Activated naive CD4-positive, alpha-beta T cell treated with anti-CD3 and anti-CD28 coated beads, Interleukin-2, amount 50 U/mL, for 72 hours (primary cell): ENCODE data around the gene USP22. TPM values are rescaled to one million over a fixed set of nuclear protein-coding genes. Genes with fewer than 3 reads are reported as not detected.
A peak's percentile ranks its signal among the peaks of the same experiment; 100 is the strongest.
"Not testable (repeated sequence)": the region's sequence is repeated elsewhere in the genome, so short reads cannot be mapped to it uniquely, and the experiment has no call there.

ENCODE experiments used
- ATAC-seq, 2 donors: fragments of 150-1000 bp; cut with Tn5 transposase; 2 replicates each; pipeline ENCODE4 v1.10.0; 2021; ENCODE audit warnings: mild to moderate bottlenecking in 2 of 2, moderate library complexity in 2 of 2
- DNase-seq, 2 donors: peaks; one replicate each; pipeline ENCODE4 v3.0.0; 2021 to 2022; ENCODE audit warnings: low spot score in 2 of 2
- H3K27ac Mint-ChIP-seq, 2 donors: one replicate each; pipeline ENCODE4 v1.8.0; 2022; ENCODE audit warnings: mild to moderate bottlenecking in 2 of 2, mixed read lengths in 2 of 2
- H3K36me3 Mint-ChIP-seq, 2 donors: one replicate each; pipeline ENCODE4 v1.8.0; 2022; ENCODE audit warnings: mixed read lengths in 2 of 2
- H3K9me3 Mint-ChIP-seq, 2 donors: one replicate each; pipeline ENCODE4 v1.8.0; 2022; ENCODE audit warnings: mixed read lengths in 2 of 2
- total RNA-seq, 2 donors: library from RNA; stranded (reverse); gene quantifications; one replicate each; pipeline ENCODE4 v1.2.3, GENCODE V29; 2022

Gene USP22
- total RNA-seq, 2 donors from 2014 or later, result 146 to 180 TPM

DNA sequence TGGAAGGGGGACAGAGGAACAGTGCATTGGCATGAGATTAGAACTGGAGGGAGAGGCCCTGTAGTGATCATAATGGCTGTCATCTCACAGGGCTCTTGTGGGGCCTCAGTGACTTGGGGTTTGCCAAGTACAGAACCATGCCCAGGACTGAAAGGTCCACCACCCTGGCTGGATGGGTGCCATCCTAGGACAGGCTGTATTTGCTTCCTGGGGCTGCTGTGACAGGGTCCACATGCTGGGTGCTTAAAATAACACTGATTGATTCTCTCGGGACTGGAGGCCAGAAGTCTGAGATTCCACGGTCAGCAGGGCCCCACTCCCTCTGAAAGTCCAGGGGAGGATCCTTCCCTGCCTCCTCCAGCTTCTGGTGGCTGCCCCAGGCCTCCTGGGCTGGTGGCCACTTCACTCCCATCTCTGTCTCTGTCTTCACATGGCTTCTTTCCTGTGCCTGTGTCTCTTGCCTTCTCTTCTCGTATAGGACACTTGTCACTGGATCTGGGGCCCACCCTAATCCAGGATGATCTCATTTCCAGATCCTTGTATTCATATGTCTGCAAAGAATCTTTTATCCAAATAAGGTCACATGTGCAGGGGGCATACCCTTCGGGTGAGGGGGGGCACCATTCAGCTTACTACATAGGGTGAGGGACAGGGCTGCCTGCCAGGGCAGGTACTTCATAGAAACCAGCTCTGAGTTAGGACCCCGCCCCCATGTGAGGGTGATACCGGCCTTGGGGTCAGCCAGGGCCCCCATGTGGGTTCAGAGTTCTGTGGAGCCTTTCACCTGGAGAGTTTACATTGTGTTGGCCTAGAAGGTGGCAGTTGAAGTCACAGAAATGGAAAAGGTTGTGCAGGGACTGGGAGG is 52.6 kb downstream of the USP22 start:
- H3K36me3 Mint-ChIP-seq, result no peaks in the 10 kb centered on the region
- no peaks in the 10 kb centered on the region for H3K9me3 Mint-ChIP-seq
- DNase-seq, result peak in 1 of 2 donors; percentile 51
- peak overlapping the region in 1 of 2 donors; percentile 57 for H3K27ac Mint-ChIP-seq
- ATAC-seq, result no peak

- H3K27ac Mint-ChIP-seq, result peak overlapping the region in 1 of 2 donors; percentile 30
- ATAC-seq, result no peak
Observed at GRCh38 chr17:20989481-20989880, 53.3 kb downstream of the USP22 start.

GRCh38 chr17:20988896-20989295 is 53.9 kb downstream of the USP22 start:
- Mint-ChIP-seq H3K27ac (peak overlapping the region; percentile 30 to 36), H3K36me3 (no peaks in the 10 kb centered on the region), H3K9me3 (no peaks in the 10 kb centered on the region)
- no peak for DNase-seq
- no peak for ATAC-seq

More at GRCh38 chr17:20989481-20989880, 53.3 kb downstream of the USP22 start:
- no peak for DNase-seq
- H3K9me3 Mint-ChIP-seq, result no peaks in the 10 kb centered on the region
- H3K36me3 Mint-ChIP-seq, result no peaks in the 10 kb centered on the region

GRCh38 chr17:20988001-20988636 is 54.7 kb downstream of the USP22 start:
- H3K36me3 Mint-ChIP-seq, result no peaks in the 10 kb centered on the region
- no peak overlapping the region for H3K27ac Mint-ChIP-seq
- no peaks in the 10 kb centered on the region for H3K9me3 Mint-ChIP-seq
- ATAC-seq (no peak), DNase-seq (no peak)

DNA sequence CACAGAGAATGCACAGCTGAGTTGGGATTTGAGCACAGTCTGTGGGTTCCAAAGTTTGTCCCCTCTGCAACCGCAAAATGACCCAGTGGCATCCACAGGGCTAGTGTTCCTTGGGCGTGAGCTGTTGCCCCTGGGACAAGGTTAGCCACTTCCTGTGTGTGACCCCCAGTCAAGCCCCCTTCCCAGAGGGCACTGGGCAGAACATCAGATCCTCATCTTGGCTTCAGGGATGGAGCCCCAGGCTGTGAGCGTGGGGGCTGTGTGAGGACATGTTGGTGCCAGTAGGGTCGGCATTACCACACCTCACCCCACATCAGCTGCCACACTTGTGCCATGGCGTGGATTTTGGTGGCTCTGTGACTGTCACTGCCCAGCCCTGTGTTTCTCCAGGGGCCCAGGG is 55.3 kb downstream of the USP22 start:
- ATAC-seq (no peak), DNase-seq (no peak)
- Mint-ChIP-seq H3K9me3 (no peaks in the 10 kb centered on the region), H3K27ac (no peak overlapping the region), H3K36me3 (no peaks in the 10 kb centered on the region)

- H3K27ac Mint-ChIP-seq, result no peak overlapping the region
- ATAC-seq, result no peak
- H3K36me3 Mint-ChIP-seq, result no peaks in the 10 kb centered on the region
- no peak for DNase-seq
- no peaks in the 10 kb centered on the region for H3K9me3 Mint-ChIP-seq
Observed at GRCh38 chr17:20986767-20987510, 55.9 kb downstream of the USP22 start.

GRCh38 chr17:20983359-20983637 is 59.5 kb downstream of the USP22 start:
- H3K9me3 Mint-ChIP-seq, result no peaks in the 10 kb centered on the region
- H3K36me3 Mint-ChIP-seq, result no peaks in the 10 kb centered on the region
- DNase-seq (no peak), ATAC-seq (peak in 1 of 2 donors; percentile 13)
- H3K27ac Mint-ChIP-seq, result no peak overlapping the region

DNA sequence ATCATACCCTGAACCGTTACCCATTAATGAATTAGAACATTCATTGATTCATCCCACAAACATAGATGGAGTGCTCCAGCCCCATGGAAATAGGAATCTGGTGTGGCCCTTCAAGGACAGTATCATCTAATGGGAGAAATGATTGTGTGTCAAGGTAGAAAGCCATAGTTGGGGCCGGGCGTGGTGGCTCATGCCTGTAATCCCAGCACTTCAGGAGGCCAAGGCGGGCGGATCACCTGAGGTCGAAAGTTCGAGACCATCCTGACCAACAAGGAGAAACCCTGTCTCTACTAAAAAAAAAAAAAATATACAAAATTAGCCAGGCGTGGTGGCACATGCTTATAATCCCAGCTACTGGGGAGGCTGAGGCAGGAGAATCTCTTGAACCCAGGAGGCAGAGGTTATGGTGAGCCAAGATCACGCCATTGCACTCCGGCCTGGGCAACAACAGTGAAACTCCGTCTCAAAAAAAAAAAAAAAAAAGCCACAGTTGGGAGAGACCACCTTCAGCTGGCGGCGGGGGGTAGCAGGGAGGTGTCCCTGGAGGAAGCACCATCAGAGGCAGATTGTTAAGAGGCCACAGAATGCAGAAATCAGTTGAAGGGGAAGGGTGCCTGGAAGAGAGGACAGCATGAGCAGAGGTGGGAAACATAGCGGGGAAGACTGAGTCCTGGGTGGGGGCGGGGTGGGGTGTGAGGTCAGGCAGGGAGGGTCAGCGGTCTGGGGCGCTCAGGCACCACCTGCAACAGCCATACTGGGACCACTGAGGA is 60.0 kb downstream of the USP22 start:
- Mint-ChIP-seq H3K27ac (no peak overlapping the region), H3K9me3 (no peaks in the 10 kb centered on the region), H3K36me3 (no peaks in the 10 kb centered on the region)
- DNase-seq (no peak), ATAC-seq (no peak)

DNA sequence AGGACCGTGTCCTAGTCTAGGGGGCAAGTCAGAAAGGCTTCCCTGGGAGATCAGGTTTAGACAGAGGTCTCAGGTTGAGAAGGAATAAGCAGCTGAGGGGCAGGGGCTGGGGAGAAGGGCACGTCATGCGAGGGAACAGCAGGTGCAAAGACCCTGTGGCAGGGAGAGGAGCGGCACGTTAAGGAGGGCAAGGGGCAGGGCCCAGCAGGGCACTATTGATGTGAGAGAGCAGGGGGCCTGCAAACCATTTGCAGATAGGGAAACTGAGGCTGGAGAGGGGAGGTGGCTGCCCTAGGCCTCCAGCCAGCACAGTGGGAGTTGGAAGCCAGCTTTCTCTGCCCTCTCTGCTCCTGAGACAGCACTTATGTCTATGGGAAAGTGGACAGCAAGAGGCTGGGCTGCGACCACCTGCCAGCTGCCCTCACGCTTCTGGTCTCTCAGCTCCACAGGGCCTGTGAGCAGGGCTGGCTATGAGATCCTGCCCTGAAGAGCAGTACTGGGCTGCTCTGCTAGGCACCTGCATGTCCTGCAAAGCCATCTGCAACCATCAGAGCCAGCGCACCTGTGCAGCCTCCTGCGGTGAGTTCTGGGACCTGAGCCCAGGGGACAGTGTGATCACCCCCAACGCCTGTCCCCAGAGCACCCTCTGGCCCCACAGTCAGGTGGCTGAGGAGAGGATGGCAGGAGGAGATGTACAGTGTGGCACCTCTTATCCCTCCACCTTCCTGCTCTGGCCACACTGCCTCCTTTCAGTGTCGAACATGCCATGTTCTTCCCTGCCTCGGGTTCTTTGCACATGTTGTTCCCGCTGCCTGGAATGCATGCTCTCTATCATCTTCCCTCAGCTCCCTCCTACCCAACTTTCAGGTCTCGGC is 61.5 kb downstream of the USP22 start:
- ATAC-seq (no peak), DNase-seq (no peak)
- Mint-ChIP-seq H3K9me3 (no peaks in the 10 kb centered on the region), H3K27ac (no peak overlapping the region), H3K36me3 (no peaks in the 10 kb centered on the region)

GRCh38 chr17:20979792-20980083 is 63.1 kb downstream of the USP22 start:
- Mint-ChIP-seq H3K27ac (no peak overlapping the region), H3K36me3 (no peaks in the 10 kb centered on the region), H3K9me3 (no peaks in the 10 kb centered on the region)
- ATAC-seq, result no peak
- DNase-seq, result no peak

DNA sequence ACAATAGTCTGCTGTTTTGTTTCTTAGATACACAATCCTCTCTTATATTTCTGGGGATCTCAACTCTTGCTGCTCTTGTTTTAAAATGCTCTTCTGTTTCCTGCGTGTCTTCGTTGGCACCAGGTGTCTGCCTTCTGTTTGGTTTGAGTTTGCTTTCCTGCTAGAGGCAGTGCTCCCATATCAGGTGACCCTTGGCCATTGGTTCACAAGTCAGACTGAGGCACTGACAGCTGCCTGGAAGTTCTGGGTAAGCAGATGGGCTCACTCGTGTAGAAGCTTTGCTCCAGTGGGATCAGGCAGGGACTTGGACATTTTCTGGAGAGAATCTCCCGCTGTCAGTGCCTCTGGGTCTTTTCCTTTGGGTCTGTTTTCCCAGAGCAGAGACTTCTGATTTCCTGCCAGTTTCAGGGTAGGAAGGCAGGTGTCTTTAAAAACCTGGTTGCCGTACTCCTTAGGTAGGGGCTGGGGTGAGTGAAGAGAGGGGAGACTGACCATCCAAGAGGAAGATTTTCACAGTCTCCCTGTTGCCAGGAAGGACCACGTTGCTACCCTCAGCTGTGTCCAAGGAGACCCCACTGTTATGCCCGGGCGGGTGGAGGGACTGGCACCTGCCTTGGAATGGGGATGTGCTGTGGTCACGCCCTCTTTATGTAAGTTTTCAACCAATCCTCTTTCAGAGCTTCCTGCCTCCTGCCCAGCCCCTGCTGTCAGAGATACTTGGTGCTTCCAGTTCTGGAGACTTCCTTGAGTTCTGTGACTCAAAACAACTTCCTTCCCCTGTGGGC is 63.6 kb downstream of the USP22 start:
- DNase-seq, ATAC-seq, H3K9me3 Mint-ChIP-seq, H3K27ac Mint-ChIP-seq, H3K36me3 Mint-ChIP-seq: not testable (repeated sequence)

DNA sequence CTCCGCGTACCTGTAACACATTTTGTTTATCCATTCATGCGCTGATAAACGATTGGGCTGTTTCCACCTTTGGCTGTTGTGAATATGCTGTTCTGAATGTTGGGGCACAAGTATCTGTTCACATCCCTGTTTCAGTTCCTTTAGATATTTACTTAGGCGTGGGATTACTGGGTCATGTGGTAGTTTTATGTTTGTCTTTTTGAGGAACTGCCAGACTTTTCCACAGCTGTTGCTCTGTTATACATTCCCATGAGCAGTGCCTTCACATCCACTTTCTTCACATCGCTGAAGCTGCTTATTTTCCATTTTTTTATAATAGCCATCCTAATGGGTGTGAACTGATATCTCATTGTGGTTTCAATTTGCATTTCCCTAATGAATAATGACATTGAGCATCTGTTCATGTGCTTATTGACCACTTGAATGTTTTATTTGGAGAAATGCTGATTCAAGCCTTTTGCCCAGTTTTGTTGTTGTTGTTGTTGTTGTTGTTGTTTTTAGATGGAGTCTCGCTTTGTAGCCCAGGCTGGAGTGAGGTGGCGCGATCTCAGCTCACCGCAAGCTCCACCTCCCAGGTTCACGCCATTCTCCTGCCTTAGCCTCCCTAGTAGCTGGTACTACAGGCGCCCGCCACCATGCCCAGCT is 65.1 kb downstream of the USP22 start:
- not testable (repeated sequence) for DNase-seq, ATAC-seq, H3K27ac Mint-ChIP-seq, H3K9me3 Mint-ChIP-seq, H3K36me3 Mint-ChIP-seq

DNA sequence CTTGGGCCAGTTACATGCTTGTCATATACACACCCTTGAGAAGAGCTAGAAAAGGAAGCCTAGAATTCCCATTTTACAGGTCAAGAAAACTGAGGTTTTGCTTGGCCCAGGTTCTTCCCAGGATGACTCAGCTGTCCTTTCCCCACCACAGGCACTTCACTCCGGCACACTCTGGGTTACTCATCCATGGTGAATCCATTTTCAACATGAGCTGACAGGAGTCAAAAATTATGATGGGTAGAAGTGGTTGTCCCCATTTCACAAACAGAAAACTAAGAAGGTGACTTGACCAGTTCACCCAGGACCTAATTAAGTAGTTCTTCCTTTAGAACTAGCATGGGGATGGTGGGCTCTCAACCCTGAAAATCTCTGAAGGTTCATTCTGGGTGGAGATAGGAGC is 67.2 kb downstream of the USP22 start:
- Mint-ChIP-seq H3K27ac (no peak overlapping the region), H3K9me3 (no peaks in the 10 kb centered on the region), H3K36me3 (no peaks in the 10 kb centered on the region)
- ATAC-seq (no peak), DNase-seq (no peak)

GRCh38 chr17:20970329-20970728 is 72.5 kb downstream of the USP22 start:
- Mint-ChIP-seq H3K27ac (no peak overlapping the region), H3K9me3 (no peaks in the 10 kb centered on the region), H3K36me3 (no peaks in the 10 kb centered on the region)
- no peak for ATAC-seq
- no peak for DNase-seq
